ENCODE results near the gene FUCA1.

FUCA1 gene

DNA sequence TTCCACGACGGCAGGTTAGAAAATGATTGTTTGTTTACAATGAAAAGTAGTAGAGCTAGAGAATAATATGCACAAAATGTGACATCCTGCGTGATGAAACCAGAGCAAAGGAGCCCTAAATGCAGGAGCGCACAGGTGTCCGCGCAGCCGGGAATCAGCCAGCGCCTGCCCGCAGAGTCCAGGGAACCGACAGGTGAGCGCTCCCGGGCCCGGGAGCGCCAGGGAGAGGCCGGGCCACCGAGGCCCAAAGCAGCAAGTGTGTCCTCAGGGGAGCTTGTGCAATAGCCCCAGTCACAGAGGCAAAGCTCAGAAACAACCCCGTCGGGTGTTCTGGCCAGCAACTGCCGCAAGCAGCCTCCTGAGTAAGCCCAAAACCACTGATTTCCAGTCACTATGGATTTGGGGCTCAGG lies 66.7 kb downstream of the FUCA1 start:
- no peak for DNase-seq (ENCODE audit: low read depth, low spot score)

DNA sequence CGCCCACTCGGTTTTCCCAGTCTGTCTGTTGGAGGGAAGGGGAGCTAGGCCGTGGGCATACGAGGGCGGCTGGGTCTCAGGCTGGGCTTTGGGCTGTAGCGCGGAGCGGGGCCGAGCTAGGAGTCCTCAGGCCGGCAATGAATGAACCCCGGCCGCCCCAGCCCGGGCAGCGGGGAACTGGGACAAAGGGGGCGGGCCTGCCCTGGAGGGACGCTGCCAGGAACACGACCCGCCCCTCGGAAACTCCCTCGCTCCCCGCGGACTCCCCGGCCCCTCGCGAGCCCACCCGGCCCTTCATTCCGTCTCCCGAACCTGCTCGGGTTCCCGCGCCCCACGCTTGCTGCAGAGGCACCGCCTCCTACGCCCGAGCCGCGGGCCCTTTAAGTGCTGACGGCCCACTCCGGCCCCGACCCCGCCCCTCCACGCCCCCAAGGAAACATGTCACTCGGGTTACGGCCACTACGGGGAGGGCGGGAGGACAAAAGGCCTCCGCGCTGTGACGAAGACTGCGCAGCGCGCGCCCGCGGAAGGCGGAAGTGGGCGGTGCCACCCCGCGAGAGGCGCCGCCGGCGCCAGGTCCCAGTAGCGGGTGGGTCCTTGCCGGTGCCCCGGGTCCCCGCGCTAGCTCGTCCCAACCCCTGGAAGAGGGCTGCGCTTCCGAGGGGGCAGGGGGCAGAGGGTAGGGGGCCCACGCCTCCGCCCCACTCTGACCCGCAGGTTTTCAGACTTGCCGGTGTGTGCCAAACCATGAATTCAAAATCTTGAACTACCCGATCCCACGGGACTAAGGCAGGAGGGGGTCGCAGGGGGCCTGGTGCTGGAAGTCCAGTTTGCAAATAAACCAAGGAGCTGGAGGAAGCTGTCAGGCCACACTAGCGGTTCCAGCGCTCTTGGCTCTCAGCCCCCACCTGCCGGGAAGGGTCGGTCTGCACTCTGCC lies 67.4 kb downstream of the FUCA1 start, which contains the start of gene GALE:
Gene GALE, minus strand, starts transcription at position 355 of the 938 bp plus-strand sequence. CDS start 1,747 bp downstream, outside the sequence.
- peak; percentile 75 for DNase-seq (ENCODE audit: low read depth, low spot score)

DNA sequence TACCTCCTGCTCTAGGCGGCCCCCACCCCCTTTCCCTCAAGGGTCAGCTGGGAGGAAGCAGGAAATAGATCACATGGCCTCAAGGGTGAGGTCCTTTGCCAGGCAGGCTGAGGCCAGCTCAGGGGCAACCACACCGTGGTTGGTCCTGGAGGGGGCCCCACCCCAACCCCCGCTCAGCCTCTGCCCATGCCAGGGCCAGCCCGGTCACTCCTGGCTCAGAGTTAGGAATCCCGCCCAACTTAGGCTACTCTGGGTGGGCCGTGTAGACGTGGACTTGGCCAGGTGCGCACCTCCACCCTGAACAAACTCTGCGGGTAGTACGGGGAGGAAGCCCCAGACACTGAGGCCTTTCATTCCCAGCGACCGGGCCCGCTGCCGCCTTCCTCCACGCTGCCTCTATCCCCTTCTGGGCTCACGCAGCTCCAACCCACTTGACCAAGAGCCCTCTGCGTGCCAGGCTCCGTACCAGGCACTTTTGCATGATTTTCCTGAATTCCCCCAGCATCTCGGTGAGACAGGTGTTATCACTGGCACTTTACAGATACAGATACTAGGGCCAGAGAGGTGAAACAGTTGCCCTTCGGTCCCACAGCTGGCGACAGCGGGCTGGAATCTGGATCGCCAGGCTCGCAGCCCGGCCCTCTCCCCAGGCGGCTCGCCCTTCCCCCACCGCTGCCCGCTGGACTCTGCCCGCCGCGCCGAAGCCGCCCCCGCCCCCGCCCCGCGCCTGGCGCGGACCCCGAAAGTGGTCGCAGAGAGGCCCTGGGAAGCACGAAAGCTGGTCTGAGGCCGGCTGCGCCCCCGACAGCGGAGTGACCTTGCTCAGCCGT lies 68.3 kb downstream of the FUCA1 start:
- DNase-seq (ENCODE audit: low read depth, low spot score) = no peak

DNA sequence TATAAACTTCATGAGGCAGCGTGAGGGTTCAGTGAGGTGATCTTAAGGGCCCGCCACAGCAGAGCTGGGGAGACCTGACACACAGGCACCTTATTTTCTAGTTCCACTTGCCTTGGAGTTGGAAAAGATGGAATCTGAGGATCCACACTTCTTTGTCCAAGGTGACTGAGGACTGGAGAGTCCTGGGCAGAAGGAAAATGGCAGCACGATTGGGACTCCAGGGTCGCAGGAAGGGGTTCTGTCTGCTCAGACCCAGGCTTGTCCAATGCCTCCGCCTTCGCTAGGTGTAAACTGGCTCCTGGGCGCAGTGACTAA lies 68.9 kb downstream of the FUCA1 start:
- no peak for DNase-seq (ENCODE audit: low read depth, low spot score)

DNA sequence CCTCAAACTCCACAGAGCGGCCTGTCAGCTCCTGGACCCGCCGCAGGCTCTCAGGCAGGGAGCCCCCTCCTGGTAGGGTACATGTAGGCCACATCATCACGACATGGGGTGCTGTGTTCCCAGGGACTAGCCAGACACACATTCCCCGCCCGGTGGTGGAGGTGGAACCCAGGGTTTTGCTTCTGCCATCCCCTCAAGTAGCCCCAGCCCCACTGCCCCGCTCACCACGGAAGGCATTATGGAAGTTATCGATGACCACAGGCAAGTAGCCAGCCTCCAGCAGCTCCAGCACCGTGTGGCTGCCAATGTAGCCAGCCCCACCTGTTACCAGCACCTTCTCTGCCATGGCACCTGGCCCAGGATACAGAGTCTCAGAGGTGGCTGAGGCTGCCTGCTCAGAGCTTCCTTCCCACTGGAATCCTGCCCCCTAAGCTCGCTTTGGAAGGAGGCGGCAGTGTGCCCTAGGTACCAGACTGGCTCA lies 69.4 kb downstream of the FUCA1 start:
- DNase-seq (ENCODE audit: low read depth, low spot score) = no peak

DNA sequence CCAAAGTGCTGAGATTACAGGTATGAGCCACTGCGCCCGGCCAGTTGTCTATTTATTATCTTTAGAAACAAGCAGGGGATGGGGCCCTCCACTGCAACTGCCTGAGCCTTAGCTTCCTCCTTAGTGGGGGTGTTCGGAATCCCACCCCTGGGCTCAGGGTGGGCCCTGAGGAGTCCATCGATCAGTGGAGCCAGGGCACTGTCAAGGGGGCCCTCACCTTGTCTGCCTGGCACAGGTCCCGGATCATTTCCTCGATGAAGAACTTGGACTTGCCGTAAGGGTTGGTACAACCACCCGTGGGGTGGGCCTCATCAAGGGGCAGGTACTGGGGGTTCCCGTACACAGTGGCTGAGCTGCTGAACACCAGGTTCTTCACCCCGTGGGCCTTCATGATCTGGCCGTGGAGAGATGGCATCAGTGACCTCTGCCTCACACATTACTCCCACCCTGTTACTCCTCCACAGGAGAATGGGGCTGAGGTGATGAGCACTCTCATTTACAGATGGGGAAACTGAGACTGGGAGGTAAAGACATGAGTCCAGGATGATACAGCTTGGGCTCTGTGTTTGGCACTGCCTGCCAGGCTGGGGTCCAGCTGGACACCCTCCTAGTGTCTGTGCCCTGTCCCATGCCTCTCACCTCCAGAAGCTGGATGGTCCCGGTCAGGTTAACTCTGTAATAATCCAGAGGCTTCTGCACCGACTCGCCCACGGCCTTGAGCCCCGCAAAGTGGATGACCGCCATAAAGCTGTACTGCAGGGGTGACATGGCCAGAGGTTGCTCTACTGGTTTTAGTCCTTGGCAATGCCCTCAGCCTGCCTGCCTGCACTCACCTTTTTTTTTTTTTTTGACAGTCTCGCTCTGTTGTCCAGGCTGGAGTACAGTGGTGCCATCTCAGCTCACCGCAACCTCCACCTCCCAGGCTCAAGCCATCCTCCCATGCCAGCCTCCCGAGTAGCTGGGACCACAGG lies 70.3 kb downstream of the FUCA1 start:
- no peak for DNase-seq (ENCODE audit: low read depth, low spot score)

DNA sequence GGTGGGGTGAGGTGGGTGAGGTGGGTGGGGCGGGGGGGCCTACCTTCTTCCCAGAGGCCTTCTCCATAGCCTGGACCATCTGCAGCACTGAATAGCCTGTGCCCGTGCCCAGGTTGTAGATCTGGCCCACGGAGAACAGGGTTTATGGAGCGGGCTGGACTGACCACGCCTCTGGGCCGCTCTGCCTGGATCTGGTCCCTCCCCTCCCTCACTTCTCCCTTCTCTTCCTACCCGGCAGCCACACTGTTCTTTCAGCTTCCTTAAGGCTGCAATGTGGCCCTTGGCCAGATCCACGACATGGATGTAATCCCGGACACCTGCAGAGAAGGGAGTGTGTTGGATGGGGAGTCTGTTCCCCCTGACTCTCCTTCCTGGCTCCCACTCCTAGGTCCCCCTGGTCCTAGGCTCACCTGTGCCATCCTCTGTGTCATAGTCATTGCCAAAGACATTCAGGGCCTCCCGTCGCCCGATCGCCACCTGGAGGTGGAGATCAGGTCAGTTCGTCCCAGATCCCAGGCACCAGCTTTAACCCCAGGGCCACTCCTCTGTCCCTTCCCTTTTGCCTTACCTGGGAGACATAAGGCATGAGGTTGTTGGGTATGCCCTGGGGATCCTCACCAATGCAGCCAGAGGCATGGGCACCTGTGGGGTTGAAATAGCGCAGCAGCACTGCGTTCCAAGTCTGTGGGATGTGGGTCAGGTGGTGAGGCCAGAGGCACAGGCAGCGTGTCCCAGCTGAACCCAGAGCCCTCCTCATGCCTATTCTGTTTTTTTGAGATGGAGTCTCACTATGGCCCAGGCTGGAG lies 71.4 kb downstream of the FUCA1 start:
- DNase-seq (ENCODE audit: low read depth, low spot score) = no peak

DNA sequence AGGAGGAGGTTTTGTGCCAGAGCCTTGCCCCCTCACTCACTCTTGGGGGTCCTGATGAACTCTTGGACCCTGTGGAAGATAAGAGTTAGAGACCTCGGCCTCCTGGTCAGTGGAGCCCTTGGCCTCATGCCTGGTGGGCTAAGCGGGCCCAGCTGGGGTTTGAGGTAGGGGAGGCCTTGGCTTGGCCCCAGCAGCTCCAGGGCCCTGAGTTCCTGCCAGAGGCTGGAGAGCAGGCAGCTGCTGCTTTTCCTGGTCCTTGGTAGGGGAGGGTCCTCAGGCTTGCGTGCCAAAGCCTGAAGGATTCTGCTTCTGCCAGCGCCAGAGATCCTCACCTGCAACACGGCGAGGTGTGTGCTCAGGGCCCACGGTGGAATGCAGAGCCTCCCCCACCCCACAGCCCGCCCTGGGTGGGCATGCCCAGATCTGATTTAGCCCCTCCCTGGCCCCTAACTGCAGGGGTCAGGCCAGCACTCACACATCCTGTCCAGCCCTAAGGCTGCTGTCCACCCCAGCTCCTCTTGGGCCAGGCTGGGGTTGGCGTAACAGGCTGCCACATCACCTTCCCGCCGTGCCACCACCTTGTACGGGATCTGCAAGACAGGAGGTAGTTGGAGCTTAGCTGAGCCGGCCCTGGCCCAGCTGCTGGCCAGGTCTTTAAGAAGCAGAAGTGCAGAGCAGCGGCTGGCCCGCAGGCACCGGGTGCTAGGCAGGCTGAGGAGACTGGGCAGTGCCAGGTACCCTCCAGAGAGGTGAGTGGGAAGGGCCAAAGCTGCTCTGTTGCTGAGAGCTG lies 72.2 kb downstream of the FUCA1 start:
- no peak for DNase-seq (ENCODE audit: low read depth, low spot score)
